IgD-negative memory B cell (primary cell): ENCODE results near the gene CDC73. TPM values are rescaled to one million over a fixed set of nuclear protein-coding genes. Genes with fewer than 3 reads are reported as not detected.

ENCODE experiments used
- H3K27ac Mint-ChIP-seq, 3 donors: one replicate each; pipeline ENCODE4 v1.8.0; 2020 to 2022; ENCODE audit warnings: mild to moderate bottlenecking in 3 of 3, mixed read lengths in 3 of 3, moderate library complexity in 1 of 3
- H3K27me3 Mint-ChIP-seq: one replicate; pipeline ENCODE4 v1.8.0; 2021; ENCODE audit warnings: mixed read lengths
- H3K36me3 Mint-ChIP-seq: one replicate; pipeline ENCODE4 v1.8.0; 2020; ENCODE audit warnings: mild to moderate bottlenecking, mixed read lengths
- H3K4me1 Mint-ChIP-seq, 3 donors: one replicate each; pipeline ENCODE4 v1.8.0; 2020 to 2022; ENCODE audit warnings: mixed read lengths in 3 of 3, mild to moderate bottlenecking in 1 of 3
- H3K4me3 Mint-ChIP-seq, 4 donors: one replicate each; pipeline ENCODE4 v1.8.0; 2020 to 2022; ENCODE audit warnings: mild to moderate bottlenecking in 4 of 4, mixed read lengths in 4 of 4, moderate library complexity in 3 of 4
- H3K9me3 Mint-ChIP-seq, 3 donors: one replicate each; pipeline ENCODE4 v1.8.0; 2020 to 2021; ENCODE audit warnings: mixed read lengths in 3 of 3, mild to moderate bottlenecking in 1 of 3
- polyA plus RNA-seq: library from polyadenylated mRNA; unstranded; fragments of 300-500 nt; fragmentation: Illumina TruSeq; gene quantifications from one replicate; pipeline ENCODE4 v1.2.3, GENCODE V29; 2021

Gene CDC73
- polyA plus RNA-seq, 1 donor from 2014 or later, result 37.7 TPM

DNA sequence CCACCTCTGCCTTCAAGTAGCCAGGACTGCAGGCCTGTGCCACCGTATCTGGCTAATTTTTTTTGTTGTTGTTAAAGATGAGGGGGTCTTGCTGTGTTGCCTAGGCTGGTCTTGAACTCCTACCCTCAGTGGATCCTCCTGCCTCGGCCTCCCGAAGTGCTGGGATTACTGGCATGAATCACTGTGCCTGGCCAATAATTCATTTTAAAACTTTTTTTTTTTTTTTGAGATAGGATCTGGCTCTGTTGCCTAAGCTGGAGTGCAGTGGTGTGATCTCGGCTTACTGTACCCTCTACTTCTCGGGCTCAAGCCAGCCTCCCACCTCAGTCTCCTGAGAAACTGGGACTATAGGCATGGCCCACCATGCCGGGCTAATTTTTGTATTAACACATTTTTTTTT lies 3.5 kb downstream of the CDC73 start:
- Mint-ChIP-seq H3K27me3 (no peaks in the 10 kb centered on the region), H3K4me3 (peak overlapping the region in 1 of 4 donors; percentile 65), H3K9me3 (no peaks in the 10 kb centered on the region), H3K27ac (no peak overlapping the region), H3K4me1 (peaks cover 23 to 30% (median 26%) of the 10 kb centered on the region in 3 donors), H3K36me3 (peaks cover 2% of the 10 kb centered on the region)

DNA sequence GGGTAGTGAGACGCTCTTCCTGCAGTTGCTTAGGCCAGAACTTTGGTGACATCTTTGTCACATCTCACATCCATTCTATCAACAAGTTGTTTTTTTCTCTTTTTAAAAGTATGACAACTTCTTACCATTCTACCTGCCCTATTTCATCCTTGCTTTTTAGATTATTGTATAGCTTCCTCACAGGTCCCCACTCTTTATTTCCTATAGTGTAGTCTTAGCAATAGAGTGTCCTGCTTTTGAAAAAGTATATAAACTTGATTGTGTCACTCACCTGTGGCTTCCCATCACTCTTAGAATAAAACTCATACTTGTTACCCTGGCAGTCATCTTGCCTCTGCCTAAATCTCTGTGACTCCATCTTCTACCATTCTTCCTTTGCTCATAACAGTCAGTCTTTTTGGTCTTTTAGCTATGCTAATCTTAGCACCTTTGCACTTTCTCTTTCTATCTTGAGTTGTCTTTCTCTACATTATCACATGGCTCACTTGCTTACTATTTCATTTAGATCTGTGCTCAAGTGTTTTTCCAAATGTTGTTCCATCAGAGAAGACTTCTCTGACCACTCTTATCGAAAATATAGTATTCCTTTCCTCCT lies 9.5 kb downstream of the CDC73 start:
- H3K4me3 Mint-ChIP-seq, result no peak overlapping the region
- H3K27me3 Mint-ChIP-seq, result no peaks in the 10 kb centered on the region
- H3K4me1 Mint-ChIP-seq, result peaks cover 8 to 25% (median 13%) of the 10 kb centered on the region in 3 donors
- no peak overlapping the region for H3K27ac Mint-ChIP-seq
- H3K9me3 Mint-ChIP-seq, result peaks cover 0 to 2% (median 0%) of the 10 kb centered on the region in 3 donors
- H3K36me3 Mint-ChIP-seq, result peaks cover 4% of the 10 kb centered on the region

DNA sequence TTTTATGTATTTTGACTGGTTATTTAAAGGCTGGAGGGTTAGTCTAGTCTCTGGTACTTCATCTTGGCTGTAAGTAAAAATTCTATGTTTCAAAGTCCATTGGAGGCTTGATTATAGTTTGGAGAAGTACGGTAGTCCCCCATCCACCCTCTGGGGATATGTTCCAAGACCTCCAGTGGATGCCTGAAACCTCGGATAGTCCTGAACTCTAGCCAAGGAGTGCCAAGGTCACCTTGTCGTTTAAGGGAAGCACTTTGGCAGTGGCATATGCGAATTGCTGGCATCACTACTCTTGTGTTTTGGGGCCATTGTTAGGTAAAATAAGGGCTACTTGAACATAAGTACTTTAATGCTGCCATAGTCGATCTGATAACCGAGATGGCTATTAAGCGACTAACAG lies 18.4 kb downstream of the CDC73 start:
- Mint-ChIP-seq H3K4me3 (no peak overlapping the region), H3K9me3 (no peaks in the 10 kb centered on the region), H3K27ac (no peak overlapping the region), H3K27me3 (no peaks in the 10 kb centered on the region), H3K4me1 (peaks cover 4 to 9% (median 5%) of the 10 kb centered on the region in 3 donors), H3K36me3 (peaks cover 7% of the 10 kb centered on the region)

DNA sequence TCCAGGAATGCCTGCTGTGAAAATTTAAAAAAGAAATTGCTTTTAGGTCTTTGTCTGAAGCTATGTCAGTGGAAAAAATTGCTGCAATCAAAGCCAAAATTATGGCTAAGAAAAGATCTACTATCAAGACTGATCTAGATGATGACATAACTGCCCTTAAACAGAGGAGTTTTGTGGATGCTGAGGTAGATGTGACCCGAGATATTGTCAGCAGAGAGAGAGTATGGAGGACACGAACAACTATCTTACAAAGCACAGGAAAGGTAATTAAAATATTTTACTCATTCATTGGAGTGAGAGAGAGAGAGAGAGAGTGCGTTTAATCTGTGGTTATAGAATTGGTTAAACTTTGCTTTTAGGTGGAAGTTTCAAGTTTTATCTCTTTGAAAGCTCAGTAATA lies 20.0 kb downstream of the CDC73 start:
- Mint-ChIP-seq H3K36me3 (peaks cover 4% of the 10 kb centered on the region), H3K9me3 (no peaks in the 10 kb centered on the region), H3K27me3 (no peaks in the 10 kb centered on the region), H3K27ac (no peak overlapping the region), H3K4me1 (peaks cover 4 to 9% (median 5%) of the 10 kb centered on the region in 3 donors), H3K4me3 (peak overlapping the region in 1 of 4 donors; percentile 34)

DNA sequence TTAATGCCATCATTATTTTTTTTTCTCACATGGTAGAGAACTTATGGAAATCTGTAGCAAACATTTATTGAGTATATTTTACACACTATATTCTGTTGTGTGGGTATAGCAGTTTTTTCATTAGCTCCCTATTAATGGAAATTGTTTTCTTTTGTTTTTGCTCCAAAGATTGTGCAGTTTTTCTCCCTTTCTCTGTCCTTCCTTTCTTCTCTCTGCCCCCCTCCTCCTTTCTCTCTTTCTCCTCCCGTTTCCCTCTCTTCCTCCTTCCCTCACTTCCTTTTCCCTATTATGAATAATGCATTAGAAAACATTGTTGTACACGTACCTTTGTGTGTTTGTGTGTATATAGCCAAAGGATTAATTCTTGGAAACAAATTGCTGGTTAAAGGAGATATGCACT lies 20.6 kb downstream of the CDC73 start:
- H3K27ac Mint-ChIP-seq, result no peak overlapping the region
- H3K4me3 Mint-ChIP-seq, result no peak overlapping the region
- no peaks in the 10 kb centered on the region for H3K9me3 Mint-ChIP-seq
- no peaks in the 10 kb centered on the region for H3K27me3 Mint-ChIP-seq
- H3K36me3 Mint-ChIP-seq, result peaks cover 3% of the 10 kb centered on the region
- peaks cover 4 to 9% (median 5%) of the 10 kb centered on the region in 3 donors for H3K4me1 Mint-ChIP-seq

DNA sequence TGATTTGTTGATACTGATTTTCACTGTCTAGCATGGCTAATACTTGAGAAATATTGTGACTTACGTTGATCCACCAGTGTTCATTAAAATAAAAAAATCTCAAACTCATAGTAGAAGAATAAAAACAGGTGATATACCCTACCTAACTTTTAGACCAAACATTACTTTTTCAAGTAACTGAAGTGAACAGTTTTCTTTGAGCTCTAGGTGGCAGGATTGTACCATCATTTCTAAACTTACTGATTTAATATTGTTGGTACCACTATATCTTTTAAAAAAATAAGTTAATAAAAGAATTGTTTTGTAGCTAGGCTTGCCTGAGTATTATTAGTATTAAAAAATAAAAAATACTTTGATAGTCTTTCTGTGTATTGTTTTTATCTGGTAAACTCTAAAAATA lies 21.5 kb downstream of the CDC73 start:
- H3K4me3 Mint-ChIP-seq, result no peak overlapping the region
- peaks cover 4 to 5% (median 4%) of the 10 kb centered on the region in 3 donors for H3K4me1 Mint-ChIP-seq
- H3K9me3 Mint-ChIP-seq, result no peaks in the 10 kb centered on the region
- H3K27ac Mint-ChIP-seq, result no peak overlapping the region
- H3K36me3 Mint-ChIP-seq, result no peaks in the 10 kb centered on the region
- H3K27me3 Mint-ChIP-seq, result no peaks in the 10 kb centered on the region

DNA sequence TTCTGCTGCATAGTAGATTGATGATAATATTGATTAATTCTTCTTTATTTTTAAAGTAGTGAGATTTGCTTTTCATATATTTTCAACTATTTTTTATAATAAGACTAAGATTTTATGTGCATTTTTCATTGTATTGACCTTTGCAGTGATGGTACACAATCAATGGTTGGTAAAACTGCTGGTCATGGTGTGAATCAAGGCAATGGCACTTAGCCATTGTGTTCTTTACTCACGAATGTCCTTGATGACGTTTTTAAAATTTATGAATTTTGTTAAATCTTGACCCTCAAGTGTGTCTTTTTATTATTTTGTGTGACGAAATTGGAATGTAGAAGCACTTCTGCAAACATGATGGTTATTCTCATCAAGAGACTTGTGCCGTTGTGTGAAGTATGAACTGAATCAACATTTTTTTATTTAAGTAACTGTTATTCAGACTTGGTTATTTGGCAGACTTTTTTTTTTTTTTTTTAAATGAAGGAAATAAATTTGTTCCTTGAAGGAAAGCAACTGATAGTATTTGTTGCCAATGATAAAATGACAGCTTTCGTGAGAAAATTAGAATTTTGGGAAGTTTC lies 22.6 kb downstream of the CDC73 start:
- Mint-ChIP-seq H3K9me3 (no peaks in the 10 kb centered on the region), H3K4me1 (peaks cover 3 to 5% (median 4%) of the 10 kb centered on the region in 3 donors), H3K27ac (no peak overlapping the region), H3K4me3 (no peak overlapping the region), H3K36me3 (no peaks in the 10 kb centered on the region), H3K27me3 (no peaks in the 10 kb centered on the region)

DNA sequence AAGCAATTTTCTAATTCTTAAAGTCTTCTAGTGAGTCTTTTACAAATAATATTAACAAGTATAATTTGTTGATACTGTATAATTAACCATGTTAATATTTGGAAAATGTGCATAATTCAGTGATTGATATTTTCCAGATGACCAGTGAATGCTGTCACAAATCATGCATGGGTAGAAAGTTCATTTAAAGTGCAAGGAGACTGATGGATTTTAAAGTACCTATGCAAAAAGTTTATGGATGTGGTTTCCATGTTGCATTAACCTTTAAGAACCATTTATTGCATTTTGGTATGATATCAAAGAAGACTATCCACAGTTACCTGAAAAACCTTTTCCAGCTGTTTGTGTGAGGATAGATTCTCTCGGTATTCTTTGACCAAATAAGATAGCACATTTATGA lies 23.2 kb downstream of the CDC73 start:
- H3K4me3 Mint-ChIP-seq, result no peak overlapping the region
- H3K27me3 Mint-ChIP-seq, result no peaks in the 10 kb centered on the region
- no peaks in the 10 kb centered on the region for H3K9me3 Mint-ChIP-seq
- no peaks in the 10 kb centered on the region for H3K36me3 Mint-ChIP-seq
- peaks cover 3 to 5% (median 4%) of the 10 kb centered on the region in 3 donors for H3K4me1 Mint-ChIP-seq
- no peak overlapping the region for H3K27ac Mint-ChIP-seq

DNA sequence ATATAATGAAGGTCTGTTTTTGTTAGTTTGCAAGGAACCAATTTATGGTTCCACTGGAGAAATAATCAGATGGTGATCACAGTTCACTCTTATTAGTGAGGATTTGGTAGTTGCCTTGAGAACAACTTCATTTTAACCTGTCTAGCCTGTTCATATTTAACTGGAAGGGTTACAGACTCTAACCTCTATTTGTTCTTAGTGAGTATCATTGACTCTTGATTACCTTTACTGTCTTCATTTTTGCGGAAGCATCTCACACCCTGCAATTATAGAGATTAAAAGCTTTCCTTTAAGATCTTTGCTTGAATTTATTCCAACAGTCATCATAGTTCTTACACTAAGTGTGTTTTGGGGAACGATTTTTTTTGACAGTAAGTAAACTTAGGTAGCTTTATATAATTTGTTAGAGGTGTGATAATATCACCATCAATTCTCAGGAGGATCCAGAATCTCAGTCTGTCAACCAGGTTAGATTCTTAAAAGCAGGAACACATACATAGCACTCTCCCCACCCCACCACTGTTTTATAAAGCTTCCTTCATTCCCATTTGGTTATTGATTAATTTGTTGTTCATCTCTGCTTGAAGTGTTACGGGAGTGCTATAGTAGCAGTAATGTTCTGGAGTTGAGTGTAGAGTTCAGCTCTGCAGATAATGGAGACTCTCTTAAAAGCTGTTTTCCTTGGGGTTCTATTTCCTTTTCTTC lies 34.4 kb downstream of the CDC73 start:
- Mint-ChIP-seq H3K4me1 (peaks cover 0 to 9% (median 4%) of the 10 kb centered on the region in 3 donors), H3K36me3 (peaks cover 3% of the 10 kb centered on the region), H3K27me3 (no peaks in the 10 kb centered on the region), H3K9me3 (no peaks in the 10 kb centered on the region), H3K4me3 (no peak overlapping the region), H3K27ac (no peak overlapping the region)

DNA sequence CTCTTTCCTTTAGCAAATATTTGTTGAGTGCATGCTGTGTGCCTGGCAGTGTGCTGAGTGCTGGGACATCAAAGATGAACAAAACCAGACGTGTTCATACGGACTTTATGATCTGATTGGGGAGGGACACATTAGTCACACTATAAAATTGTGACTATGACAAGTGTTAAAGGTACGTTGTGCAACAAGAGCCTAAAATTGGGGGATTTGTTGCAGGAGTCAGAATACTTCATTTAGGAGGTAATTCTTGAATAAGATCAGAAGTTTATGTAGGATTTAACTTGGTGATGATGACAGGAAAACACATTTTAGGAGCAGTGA lies 35.0 kb downstream of the CDC73 start:
- peaks cover 0 to 9% (median 4%) of the 10 kb centered on the region in 3 donors for H3K4me1 Mint-ChIP-seq
- H3K27ac Mint-ChIP-seq, result no peak overlapping the region
- peaks cover 3% of the 10 kb centered on the region for H3K36me3 Mint-ChIP-seq
- H3K4me3 Mint-ChIP-seq, result no peak overlapping the region
- H3K27me3 Mint-ChIP-seq, result no peaks in the 10 kb centered on the region
- no peaks in the 10 kb centered on the region for H3K9me3 Mint-ChIP-seq

DNA sequence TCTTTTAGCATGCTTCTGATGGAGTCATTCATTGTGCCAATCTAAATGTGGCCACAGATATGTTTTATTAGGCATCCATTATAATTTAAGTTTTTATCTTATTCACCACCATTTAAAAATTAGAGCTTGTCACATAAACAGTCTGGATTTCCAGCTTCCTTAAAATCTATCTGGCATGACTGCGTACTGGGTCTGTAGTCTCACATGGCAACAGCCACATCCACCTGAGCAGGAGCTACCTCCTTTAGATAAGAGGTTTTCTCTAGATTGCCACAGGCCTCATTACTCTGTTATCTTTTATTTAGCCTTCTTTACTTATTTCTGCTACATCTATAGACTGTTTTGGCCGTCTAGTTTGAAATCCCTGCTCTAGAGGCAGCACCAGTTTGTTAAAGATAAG lies 35.5 kb downstream of the CDC73 start:
- H3K9me3 Mint-ChIP-seq, result no peaks in the 10 kb centered on the region
- H3K27ac Mint-ChIP-seq, result no peak overlapping the region
- H3K36me3 Mint-ChIP-seq, result peaks cover 3% of the 10 kb centered on the region
- H3K4me1 Mint-ChIP-seq, result peaks cover 0 to 9% (median 4%) of the 10 kb centered on the region in 3 donors
- H3K4me3 Mint-ChIP-seq, result no peak overlapping the region
- H3K27me3 Mint-ChIP-seq, result no peaks in the 10 kb centered on the region

DNA sequence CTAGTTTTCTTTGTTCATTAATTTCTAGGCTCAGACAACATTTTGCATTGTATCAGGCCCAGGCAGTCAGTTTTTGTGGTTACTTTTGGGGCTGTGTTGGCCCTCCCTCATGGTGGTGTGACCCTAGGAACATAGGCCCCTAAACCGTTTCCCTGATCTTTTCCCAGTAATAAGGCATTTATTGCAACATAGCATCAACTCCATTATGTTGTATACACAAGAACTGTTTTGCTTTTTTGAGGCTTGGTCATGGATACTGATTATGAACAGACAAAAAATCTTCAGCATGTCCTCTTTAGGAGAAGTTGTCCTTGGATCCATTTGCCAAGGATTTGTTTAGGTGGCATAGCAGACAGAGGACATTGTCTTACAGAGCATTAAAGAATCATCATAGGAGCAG lies 54.3 kb downstream of the CDC73 start:
- peak overlapping the region in 1 of 3 donors; percentile 21 for H3K27ac Mint-ChIP-seq
- H3K4me1 Mint-ChIP-seq, result peaks cover 7 to 13% (median 9%) of the 10 kb centered on the region in 3 donors
- no peaks in the 10 kb centered on the region for H3K9me3 Mint-ChIP-seq

DNA sequence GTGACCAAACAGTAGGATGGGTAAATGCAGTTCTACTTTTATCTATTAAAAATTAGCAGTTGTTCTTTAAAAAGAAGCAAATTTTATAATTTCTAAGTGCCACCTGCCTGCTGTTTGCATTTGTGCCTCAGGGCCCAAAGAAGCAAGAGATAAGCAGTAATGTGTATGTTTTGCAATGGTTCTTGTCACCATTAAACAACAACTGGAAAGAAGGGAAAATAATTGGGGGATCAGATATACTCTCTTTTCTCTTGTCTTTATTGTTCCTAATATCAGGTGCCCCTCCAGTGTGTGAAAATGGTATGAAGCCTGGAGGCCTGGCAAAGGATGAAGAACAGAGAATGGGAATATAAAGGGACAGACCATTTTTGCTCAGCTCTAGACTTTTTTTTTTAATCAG lies 55.0 kb downstream of the CDC73 start:
- Mint-ChIP-seq H3K27me3 (no peaks in the 10 kb centered on the region), H3K9me3 (no peaks in the 10 kb centered on the region), H3K4me3 (no peak overlapping the region), H3K36me3 (peaks cover 9% of the 10 kb centered on the region), H3K4me1 (peaks cover 9 to 14% (median 13%) of the 10 kb centered on the region in 3 donors), H3K27ac (no peak overlapping the region)

More for the DNA sequence above, 54.3 kb downstream of the CDC73 start:
- peaks cover 10% of the 10 kb centered on the region for H3K36me3 Mint-ChIP-seq
- no peaks in the 10 kb centered on the region for H3K27me3 Mint-ChIP-seq
- H3K4me3 Mint-ChIP-seq, result no peak overlapping the region

DNA sequence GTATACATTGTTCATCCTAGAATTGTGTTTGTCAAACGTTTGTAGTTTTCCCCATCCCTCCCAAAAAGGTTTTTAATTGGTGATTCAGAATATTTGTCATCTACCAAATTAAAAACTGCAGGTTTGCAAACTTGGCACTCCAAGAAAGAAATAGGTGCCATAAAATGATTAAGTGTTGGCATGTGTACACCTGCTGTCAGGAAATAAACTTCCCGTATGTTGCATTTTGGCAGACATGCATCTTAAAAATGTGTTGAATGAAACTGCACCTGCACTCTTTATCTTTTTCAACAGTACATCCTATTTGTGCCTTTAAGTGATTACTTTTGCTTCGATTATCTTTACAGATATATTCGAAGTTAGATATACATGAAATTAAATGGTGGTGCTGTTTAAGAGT lies 57.3 kb downstream of the CDC73 start:
- Mint-ChIP-seq H3K36me3 (peaks cover 9% of the 10 kb centered on the region), H3K4me1 (peaks cover 7 to 17% (median 15%) of the 10 kb centered on the region in 3 donors), H3K27me3 (no peaks in the 10 kb centered on the region), H3K9me3 (no peaks in the 10 kb centered on the region), H3K27ac (peak overlapping the region in 1 of 3 donors; percentile 50), H3K4me3 (no peak overlapping the region)

DNA sequence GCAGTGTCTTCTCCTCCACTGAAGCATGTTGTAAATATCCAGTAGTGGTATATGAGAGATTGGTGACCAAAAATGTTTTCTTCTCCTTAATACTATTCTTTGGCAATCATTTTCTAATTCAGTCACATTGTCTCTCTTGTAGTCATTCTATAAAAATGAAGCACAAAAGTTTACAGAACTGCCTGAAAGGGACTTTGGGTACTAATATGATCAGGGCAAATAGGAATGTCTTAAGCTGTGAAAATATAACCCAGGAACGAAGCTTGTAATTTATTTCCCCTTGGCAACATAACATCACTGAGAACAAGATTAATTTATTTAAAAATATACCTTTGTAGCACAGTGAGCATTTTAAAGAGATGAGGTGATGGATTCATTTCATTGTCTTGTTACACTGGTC lies 59.7 kb downstream of the CDC73 start:
- H3K27ac Mint-ChIP-seq, result no peak overlapping the region
- H3K27me3 Mint-ChIP-seq, result no peaks in the 10 kb centered on the region
- H3K36me3 Mint-ChIP-seq, result peaks cover 3% of the 10 kb centered on the region
- no peak overlapping the region for H3K4me3 Mint-ChIP-seq
- peaks cover 9 to 28% (median 25%) of the 10 kb centered on the region in 3 donors for H3K4me1 Mint-ChIP-seq
- H3K9me3 Mint-ChIP-seq, result no peaks in the 10 kb centered on the region

DNA sequence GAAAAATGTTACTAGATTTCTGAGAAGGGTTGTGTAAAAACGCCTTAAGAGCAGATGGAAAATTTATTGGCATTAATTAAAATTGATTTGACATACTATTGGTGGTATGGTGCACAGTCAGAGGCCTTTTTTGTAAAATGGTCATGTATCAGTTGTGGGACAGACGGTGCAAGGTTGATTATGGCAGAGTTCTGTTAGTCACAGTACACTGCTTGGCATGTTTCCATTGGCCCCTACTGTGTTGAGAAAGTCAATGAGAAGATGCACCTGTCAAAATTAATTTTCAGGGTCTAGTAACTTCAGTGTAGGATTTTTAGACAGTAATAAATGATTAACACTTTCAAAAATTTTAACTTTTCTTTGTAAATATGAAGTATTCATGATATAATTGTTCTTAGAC lies 60.2 kb downstream of the CDC73 start:
- Mint-ChIP-seq H3K4me1 (peaks cover 9 to 29% (median 26%) of the 10 kb centered on the region in 3 donors), H3K36me3 (peaks cover under 1% of the 10 kb centered on the region), H3K4me3 (no peak overlapping the region)

More for the DNA sequence above, 60.2 kb downstream of the CDC73 start:
- H3K9me3 Mint-ChIP-seq, result no peaks in the 10 kb centered on the region
- no peak overlapping the region for H3K27ac Mint-ChIP-seq
- H3K27me3 Mint-ChIP-seq, result no peaks in the 10 kb centered on the region
